ENCODE results near the gene PSMB7.

- TF ChIP-seq EZH2 (IDR thresholded peaks at IDR 0.05) (no peak), POLR2AphosphoS5 (IDR thresholded peaks at IDR 0.05; ENCODE audit: borderline replicate concordance, low read depth, low read length) (no peak)
Observed at GRCh38 chr9:124384846-124385245, 30.4 kb downstream of the PSMB7 start.

All from SK-N-MC (cell line).